GM12892 (cell line): ENCODE measurements around the gene AFG3L2.

Source experiments
- POLR2A ChIP-seq: IDR thresholded peaks from 2 replicates; pipeline ENCODE4 v1.6.1; 2011; ENCODE audit warnings: low read depth, low read length, control low read depth
- POLR2AphosphoS5 ChIP-seq: IDR thresholded peaks from 2 replicates; pipeline ENCODE4 v1.6.1; 2011; ENCODE audit warnings: low read depth, low read length, control low read depth

GRCh38 chr18:12342661-12343060, 34.4 kb downstream of the AFG3L2 start:
- TF ChIP-seq POLR2AphosphoS5 (no peak), POLR2A (no peak)
